Measurements from ENCODE around the gene HNF1A.

HNF1A gene

GRCh38 chr12:120971299-120972180, 6.8 kb upstream of the HNF1A start:
- no peaks in the 10 kb centered on the region for H3K9me3 ChIP-seq (ENCODE audit: insufficient read depth, low read depth, low read length)
- H4K20me1 ChIP-seq (ENCODE audit: insufficient read depth, low read length, poor library complexity, severe bottlenecking), result no peaks in the 10 kb centered on the region
- H3K4me2 ChIP-seq (ENCODE audit: low read depth, low read length, poor library complexity, severe bottlenecking), result peak overlapping the region; percentile 34
- no peaks in the 10 kb centered on the region for H3K36me3 ChIP-seq (ENCODE audit: insufficient read depth, low read length)
- H3K79me2 ChIP-seq (ENCODE audit: insufficient read depth, low read length), result no peaks in the 10 kb centered on the region
- TF ChIP-seq EZH2phosphoT487 (IDR thresholded peaks at IDR 0.05; ENCODE audit: borderline replicate concordance) (no peak), CTCF (conservative IDR thresholded peaks at IDR 0.05; ENCODE audit: low read length) (peak; percentile 85)
- H3K4me3 ChIP-seq (ENCODE audit: low read length, poor library complexity, severe bottlenecking), result no peak overlapping the region
- H3K27me3 ChIP-seq (ENCODE audit: insufficient read depth, low read length, poor library complexity, severe bottlenecking), result no peaks in the 10 kb centered on the region
- peaks cover 4% of the 10 kb centered on the region for H3K4me1 ChIP-seq (ENCODE audit: insufficient read depth, low read length, poor library complexity, severe bottlenecking)
- H2AFZ ChIP-seq (ENCODE audit: low read length), result peak overlapping the region; percentile 76; the same call in 1 of the 2 replicates
- H3K9ac ChIP-seq (ENCODE audit: low read depth, low read length, poor library complexity, severe bottlenecking), result no peak overlapping the region
- no peaks in the 10 kb centered on the region for H3K9me2 ChIP-seq (replicated peaks; ENCODE audit: low read depth, low read length)
- H3F3A ChIP-seq (ENCODE audit: low read depth), result no peaks in the 10 kb centered on the region

DNA sequence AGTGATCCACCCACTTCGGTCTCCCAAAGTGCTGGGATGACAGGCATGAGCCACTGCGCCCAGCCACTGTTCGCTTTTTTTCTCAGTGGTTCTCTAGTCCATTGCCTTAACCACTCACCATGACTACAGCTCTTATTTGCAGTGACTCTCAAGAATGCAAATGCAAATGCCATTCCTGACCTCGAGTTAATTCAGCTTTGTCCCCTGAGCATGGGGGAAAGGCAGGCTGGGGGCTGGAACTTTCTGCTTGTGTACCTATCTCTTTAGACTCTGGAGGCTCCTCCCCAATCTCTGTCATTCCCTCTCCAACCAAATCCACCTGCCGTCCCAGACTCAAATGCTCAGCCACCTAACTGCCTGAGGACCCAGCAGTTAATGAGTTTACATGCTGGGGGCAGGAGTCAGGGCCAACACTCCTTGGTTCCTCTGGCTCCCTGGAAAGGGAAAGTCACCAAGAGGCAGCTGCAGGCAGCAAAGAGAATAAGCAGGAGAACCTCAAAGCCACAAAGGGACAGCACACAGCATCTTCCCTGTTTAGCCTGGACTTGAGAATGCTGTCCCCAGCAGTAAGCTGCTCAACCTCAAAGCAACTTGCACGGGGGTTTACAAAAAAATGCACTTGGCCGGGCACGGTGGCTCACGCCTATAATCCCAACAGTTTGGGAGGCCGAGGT, 5.3 kb upstream of the HNF1A start:
- Histone ChIP-seq H3F3A (ENCODE audit: low read depth) (no peaks in the 10 kb centered on the region), H3K4me3 (ENCODE audit: low read length, poor library complexity, severe bottlenecking) (no peak overlapping the region), H3K4me2 (ENCODE audit: low read depth, low read length, poor library complexity, severe bottlenecking) (no peak overlapping the region), H3K9me2 (replicated peaks; ENCODE audit: low read depth, low read length) (no peaks in the 10 kb centered on the region), H3K36me3 (ENCODE audit: insufficient read depth, low read length) (no peaks in the 10 kb centered on the region), H3K79me2 (ENCODE audit: insufficient read depth, low read length) (no peaks in the 10 kb centered on the region), H3K4me1 (ENCODE audit: insufficient read depth, low read length, poor library complexity, severe bottlenecking) (peaks cover 4% of the 10 kb centered on the region), H3K9me3 (ENCODE audit: insufficient read depth, low read depth, low read length) (no peaks in the 10 kb centered on the region), H3K9ac (ENCODE audit: low read depth, low read length, poor library complexity, severe bottlenecking) (no peak overlapping the region), H3K27me3 (ENCODE audit: insufficient read depth, low read length, poor library complexity, severe bottlenecking) (no peaks in the 10 kb centered on the region), H4K20me1 (ENCODE audit: insufficient read depth, low read length, poor library complexity, severe bottlenecking) (no peaks in the 10 kb centered on the region), H2AFZ (ENCODE audit: low read length) (no peak overlapping the region)
- TF ChIP-seq CTCF (conservative IDR thresholded peaks at IDR 0.05; ENCODE audit: low read length) (no peak), EZH2phosphoT487 (IDR thresholded peaks at IDR 0.05; ENCODE audit: borderline replicate concordance) (no peak)

DNA sequence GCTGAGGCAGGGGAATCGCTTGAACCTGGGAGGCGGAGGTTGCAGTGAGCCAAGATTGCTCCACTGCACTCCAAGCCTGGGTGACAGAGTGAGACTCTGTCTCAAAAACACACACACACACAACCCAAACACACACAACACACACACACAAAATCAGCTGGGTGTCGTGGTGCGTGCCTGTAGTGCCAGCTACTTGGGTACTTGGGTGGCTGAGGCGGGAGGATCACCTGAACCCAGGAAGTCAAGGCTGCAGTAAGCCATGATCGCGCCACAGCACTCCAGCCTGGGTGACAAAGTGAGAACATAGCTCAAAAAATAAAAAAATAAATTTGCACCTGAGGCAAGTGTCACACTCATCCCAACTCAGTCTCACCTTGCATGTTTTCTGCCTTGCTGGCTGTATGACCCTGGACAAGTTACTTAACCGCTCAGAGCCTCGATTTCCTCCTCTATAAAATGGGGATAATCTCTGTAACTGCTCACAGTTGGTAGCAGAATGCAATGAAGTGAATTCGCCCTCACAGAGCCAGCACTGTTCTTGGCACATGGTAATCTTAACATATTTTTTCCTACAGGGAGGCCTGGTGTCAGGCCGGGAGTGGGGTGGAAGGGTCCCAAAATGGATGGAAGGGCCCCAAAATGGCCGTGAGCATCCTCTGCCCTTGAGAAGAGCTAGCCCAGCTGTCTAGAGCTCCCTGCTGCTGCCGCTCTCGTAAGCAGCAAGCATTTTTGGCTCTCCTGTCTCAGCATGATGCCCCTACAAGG, 630 bp upstream of the HNF1A start:
- Histone ChIP-seq H3K4me1 (ENCODE audit: insufficient read depth, low read length, poor library complexity, severe bottlenecking) (no peaks in the 10 kb centered on the region), H3F3A (ENCODE audit: low read depth) (no peaks in the 10 kb centered on the region), H3K9me2 (replicated peaks; ENCODE audit: low read depth, low read length) (no peaks in the 10 kb centered on the region), H4K20me1 (ENCODE audit: insufficient read depth, low read length, poor library complexity, severe bottlenecking) (no peaks in the 10 kb centered on the region), H3K9me3 (ENCODE audit: insufficient read depth, low read depth, low read length) (no peaks in the 10 kb centered on the region), H3K36me3 (ENCODE audit: insufficient read depth, low read length) (no peaks in the 10 kb centered on the region), H2AFZ (ENCODE audit: low read length) (no peak overlapping the region), H3K4me2 (ENCODE audit: low read depth, low read length, poor library complexity, severe bottlenecking) (no peak overlapping the region), H3K9ac (ENCODE audit: low read depth, low read length, poor library complexity, severe bottlenecking) (no peak overlapping the region), H3K79me2 (ENCODE audit: insufficient read depth, low read length) (no peaks in the 10 kb centered on the region), H3K27me3 (ENCODE audit: insufficient read depth, low read length, poor library complexity, severe bottlenecking) (no peaks in the 10 kb centered on the region), H3K4me3 (ENCODE audit: low read length, poor library complexity, severe bottlenecking) (no peak overlapping the region)
- TF ChIP-seq EZH2phosphoT487 (IDR thresholded peaks at IDR 0.05; ENCODE audit: borderline replicate concordance), result no peak
- no peak for TF ChIP-seq CTCF (conservative IDR thresholded peaks at IDR 0.05; ENCODE audit: low read length)
